HG02588 (cell line): Measurements from ENCODE around the gene ALG12.
"Not testable (repeated sequence)": the region's sequence is repeated elsewhere in the genome, so short reads cannot be mapped to it uniquely, and the experiment has no call there.

Experiments used
- ATAC-seq: cut with Tn5 transposase; IDR thresholded peaks from one replicate; pipeline ENCODE4 v1.9.1; 2021; ENCODE audit warnings: mild to moderate bottlenecking, moderate library complexity; ENCODE audit not compliant: unreplicated experiment

The ALG12 gene

GRCh38 chr22:49947296-49947622 lies 29.0 kb upstream of the ALG12 start:
- ATAC-seq, result no peak

DNA sequence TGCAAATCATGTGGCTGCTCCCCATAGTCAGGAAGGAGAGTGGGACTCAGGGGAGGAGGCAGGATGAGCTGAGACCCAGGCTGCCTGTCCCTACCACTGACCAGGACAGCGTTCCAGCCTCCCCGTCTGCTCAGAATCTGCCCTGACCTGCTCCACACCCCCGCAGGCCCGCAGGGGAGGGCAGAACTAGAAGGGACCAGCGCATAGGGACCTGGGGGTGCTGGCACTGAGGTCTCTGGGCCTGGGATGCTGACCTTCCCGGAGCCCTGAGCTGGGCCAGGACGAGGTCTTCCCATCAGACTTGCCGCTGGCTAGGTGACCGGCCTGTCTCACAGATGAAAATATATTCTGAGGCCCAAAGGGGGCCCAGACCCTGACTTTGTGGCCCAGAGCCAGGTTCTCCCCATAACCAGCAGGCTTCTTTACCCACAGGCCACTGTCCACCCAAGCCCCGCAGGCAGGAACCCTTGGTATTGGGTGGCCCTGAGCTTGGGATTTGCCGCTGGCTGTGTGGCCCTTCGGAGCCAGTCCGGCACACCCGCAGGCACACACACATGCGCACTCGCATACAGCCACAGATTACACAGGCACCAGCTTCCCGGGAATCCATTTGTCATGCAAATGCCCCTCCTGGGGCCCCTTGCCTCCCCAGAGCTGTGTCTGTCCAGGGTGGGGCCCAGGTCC lies 28.5 kb upstream of the ALG12 start:
- ATAC-seq, result no peak

DNA sequence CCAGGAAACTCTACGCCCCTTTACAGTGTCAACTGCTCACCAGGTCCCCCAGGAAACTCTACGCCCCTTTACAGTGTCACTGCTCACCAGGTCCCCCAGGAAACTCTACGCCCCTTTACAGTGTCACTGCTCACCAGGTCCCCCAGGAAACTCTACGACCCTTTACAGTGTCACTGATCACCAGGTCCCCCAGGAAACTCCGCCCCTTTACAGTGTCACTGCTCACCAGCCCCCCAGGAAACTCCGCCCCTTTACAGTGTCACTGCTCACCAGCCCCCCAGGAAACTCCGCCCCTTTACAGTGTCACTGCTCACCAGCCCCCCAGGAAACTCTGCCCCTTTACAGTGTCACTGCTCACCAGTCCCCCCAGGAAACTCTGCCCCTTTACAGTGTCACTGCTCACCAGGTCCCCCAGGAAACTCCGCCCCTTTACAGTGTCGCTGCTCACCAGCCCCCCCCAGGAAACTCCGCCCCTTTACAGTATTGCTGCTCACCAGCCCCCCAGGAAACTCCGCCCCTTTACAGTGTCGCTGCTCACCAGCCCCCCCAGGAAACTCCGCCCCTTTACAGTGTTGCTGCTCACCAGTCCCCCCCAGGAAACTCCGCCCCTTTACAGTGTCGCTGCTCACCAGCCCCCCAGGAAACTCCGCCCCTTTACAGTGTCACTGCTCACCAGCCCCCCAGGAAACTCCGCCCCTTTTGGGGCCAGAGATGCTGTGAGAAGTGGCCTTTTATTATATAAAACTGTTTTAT lies 27.0 kb upstream of the ALG12 start:
- ATAC-seq, result not testable (repeated sequence)

DNA sequence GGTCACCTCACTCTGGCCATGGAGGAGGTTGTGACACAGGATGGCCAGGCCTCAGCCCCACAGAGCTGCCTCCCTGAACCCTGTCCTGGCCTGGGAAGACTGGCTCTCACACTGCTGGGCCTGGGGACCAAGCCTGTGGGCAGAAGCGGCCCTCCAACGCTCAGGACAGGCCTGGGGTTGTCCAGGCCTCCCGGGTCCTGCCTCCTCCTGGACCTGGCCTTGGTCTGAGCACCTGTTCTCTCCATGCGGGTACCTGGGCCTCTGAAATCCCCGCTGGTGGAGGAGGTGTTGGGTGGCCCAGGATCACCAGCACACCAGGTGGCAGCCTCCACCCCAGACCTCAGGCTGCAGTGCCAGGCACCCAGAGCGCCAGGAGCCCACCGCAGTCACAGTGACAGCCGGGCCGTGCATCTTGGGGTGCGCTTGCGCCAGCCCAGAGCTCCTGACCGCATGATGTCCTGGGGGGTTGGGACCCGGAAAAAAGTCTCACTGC lies 26.2 kb upstream of the ALG12 start:
- ATAC-seq, result no peak

- no peak for ATAC-seq
Measured at GRCh38 chr22:49943771-49944398, 25.6 kb upstream of the ALG12 start.

DNA sequence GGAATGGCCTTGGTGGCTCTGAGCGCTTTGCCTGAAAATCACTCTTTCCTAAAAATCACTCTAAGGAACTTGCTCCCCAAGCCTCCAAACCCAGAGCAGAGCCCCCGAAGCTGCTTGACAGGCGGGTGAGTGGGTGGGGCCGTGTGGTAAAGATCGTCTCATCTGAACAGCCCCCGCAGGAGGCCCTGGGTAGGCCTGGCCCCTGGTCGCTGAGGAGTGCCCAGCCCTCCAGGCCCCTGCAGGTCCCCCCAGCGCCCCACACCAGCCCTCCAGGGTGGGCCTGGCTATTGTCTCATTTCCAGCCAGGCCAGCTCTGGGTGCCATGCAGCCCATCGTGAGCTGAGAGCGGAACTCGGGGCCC lies 25.1 kb upstream of the ALG12 start:
- no peak for ATAC-seq

DNA sequence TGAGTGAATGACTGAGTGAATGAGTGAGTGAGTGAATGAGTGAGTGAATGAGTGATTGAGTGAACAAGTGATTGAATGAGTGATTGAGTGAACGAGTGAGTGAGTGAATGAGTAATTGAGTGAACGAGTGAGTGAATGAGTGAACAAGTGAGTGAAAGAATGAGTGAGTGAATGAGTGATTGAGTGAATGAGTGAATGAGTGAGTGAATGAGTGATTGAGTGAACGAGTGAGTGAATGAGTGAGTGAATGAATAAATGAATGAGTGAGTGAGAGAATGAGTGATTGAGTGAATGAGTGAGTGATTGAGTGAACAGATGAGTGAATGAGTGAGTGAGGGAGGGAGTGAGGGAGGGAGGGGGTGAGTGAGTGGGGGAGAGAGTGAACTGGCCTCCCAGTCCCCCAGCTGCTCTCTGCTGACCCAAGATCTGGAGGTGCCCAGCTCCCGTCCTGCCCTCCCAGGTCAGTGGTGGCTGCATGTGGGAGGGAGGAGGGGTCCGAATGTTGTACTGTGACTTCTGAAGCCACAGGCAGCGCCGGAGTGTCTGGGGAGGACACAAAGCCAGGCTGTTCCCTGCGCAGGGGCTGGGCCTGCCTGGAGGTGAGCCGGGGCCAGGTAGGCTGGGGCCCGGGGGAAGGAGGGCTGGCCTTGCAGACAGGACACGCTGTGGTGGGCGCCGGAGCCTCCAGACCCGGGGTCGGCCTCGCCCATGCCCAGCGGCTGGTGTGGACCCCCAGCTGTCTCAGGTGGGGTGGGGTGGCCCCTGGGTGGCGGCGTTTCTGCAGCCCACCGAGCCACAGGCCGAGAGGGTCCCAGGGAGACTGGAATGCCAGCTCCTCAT lies 24.5 kb upstream of the ALG12 start:
- ATAC-seq, result no peak

DNA sequence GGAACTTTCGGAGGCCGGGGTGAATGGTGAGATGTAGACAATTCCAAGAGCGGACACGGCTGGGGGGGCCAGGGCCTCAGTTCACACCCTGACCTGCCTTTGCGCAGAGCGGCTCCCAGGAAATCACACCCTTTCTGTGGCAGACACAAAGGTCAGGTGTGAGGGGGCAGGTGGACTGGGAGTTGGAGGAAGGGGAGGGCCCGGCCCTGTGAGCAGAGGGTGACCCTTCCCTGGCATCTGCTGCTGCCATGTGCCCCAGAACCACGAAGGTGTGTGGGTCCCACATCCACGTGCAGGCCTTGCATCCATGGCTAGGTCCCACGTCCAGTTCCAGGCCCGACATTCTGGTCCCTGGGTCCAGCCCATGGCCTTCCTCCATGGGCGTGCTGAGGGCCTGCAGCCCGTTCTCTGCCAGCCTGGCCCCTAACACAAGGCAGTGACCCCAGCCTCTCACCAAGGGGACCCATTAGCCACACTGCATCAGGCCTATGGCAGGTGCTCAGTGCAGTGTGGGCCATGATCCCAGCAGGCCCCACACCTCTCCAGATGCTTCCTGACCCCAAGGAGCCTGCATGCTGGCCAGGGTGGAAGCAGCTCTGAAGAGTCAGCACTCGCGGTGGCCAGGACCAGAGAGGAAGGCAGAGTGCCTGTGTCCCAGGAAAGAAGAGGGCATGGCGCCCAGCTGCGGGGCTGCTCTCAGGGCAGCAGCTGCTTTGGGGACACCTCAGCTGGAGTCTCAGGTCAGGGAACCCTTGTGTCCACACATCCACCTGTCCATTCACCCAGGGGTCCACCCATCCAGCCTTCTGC lies 23.5 kb upstream of the ALG12 start:
- ATAC-seq, result no peak

GRCh38 chr22:49938565-49939136 lies 20.4 kb upstream of the ALG12 start:
- no peak for ATAC-seq

GRCh38 chr22:49937758-49938564 lies 19.7 kb upstream of the ALG12 start:
- no peak for ATAC-seq

DNA sequence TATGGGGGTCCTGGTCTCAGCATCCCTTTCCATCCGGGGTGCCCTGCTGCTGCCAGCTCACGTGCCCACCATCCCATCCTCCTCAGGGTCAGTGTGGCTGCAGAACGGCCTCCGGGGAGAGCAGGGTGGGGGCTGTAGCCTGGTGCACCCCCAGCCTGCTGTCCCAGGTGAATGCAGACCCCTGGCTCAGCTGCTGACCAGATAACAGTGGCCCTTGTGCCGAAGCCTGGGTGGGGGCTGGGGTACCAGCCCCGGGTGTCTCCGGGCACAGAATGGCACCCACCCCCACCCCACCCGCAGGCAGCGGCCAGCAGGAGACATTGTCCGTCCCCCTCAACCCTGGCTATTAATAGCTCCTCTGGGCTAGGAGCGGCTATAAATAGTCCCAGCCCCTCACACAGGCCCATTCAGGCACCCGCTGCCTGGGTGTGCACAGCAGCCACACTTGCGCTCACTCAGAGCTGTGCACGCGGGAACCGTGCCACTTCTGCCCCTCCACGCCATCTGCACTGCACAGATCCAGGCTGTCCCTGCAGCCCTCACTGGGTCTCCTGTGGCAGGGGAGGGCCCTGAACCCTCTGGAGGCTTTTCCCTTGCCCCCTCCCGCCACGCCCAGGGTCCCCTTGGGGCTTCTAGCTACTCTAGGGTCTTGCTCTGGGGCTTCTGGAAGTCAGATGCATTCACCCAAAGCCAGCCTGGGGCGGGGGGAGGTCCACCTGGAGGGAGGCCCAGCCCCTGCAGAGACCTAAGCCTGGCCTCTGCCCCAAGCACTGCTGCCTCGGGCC lies 18.9 kb upstream of the ALG12 start:
- no peak for ATAC-seq

- peak; percentile 52 for ATAC-seq
Measured at GRCh38 chr22:49936018-49936972, 18.1 kb upstream of the ALG12 start.

- ATAC-seq, result no peak
Measured at GRCh38 chr22:49935561-49935960, 17.3 kb upstream of the ALG12 start.

GRCh38 chr22:49934891-49935557 lies 16.8 kb upstream of the ALG12 start:
- ATAC-seq, result no peak

DNA sequence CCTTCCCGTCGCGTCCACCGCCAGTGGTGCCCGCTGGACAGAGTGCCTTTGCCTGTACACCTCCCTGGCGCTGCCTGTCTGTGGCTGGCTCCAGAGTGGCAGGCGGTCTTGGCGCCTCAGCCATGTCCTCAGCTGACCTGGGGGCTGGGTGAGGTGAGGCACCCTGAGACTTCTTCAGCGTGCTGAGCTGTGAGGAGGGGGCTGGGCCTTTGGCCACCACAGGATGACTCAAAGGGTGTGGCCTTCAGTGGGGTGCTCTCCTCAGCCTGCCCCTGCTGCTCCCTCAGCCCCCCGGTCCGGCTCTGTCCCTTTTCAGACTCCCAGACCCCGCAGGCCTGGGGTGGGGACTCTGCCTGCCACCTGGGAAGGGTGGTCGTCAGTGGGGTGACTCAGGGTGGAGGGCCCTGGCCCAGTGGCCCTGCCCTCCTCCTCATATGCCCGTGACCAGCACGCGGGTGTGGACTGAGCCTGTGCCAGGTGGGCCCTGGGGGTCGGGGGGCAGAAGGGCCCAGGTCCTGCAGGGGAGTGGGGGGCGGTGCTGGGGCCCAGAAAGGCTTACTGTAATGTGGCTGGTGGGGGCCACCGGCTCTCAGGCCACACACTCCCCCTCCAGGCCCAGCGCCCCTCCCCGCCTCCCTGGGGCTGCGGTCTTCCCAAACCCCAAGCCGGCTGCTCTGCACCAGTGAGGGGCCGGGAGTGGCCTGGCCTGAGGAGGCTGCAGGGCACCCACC lies 16.1 kb upstream of the ALG12 start:
- no peak for ATAC-seq
